AG04450 (cell line): ENCODE measurements around the gene IFNA1. TPM values are rescaled to one million over a fixed set of nuclear protein-coding genes. Genes with fewer than 3 reads are reported as not detected.
A peak's percentile ranks its signal among the peaks of the same experiment; 100 is the strongest.

ENCODE experiments used
- CTCF ChIA-PET: fragments of 300-600, 350-600 bp; formaldehyde crosslinking; extraction: SDS; loops from one replicate; lab custom pipeline; 2022; ENCODE audit warnings: antibody characterized with exemption, inconsistent platforms; lab: Charles Lee
- POLR2A ChIA-PET: fragments of 350-600 bp; formaldehyde crosslinking; extraction: SDS; loops from one replicate; lab custom pipeline; 2021; ENCODE audit warnings: antibody characterized with exemption, inconsistent platforms; lab: Yijun Ruan, JAX
- DNase-seq: peaks from one replicate; pipeline ENCODE4 v3.0.0-alpha.2; 2011; ENCODE audit warnings: low read depth, low spot score
- H3K27ac ChIP-seq: one replicate; pipeline ENCODE4 v1.5.1; 2012; ENCODE audit warnings: low read depth, low read length, control low read depth
- H3K27me3 ChIP-seq: one replicate; pipeline ENCODE4 v1.6.0; 2012; ENCODE audit warnings: low read length; ENCODE audit not compliant: control insufficient read depth, insufficient read depth
- H3K4me3 ChIP-seq: 2 replicates; pipeline ENCODE4 v1.5.1; 2011; ENCODE audit warnings: mild to moderate bottlenecking, low read depth, low read length, control low read depth
- H3K9me3 ChIP-seq: 2 replicates; pipeline ENCODE4 v1.5.1; 2012; ENCODE audit warnings: low read length; ENCODE audit not compliant: control insufficient read depth, insufficient read depth
- CTCF ChIP-seq: IDR thresholded peaks from 2 replicates; pipeline ENCODE4 v1.5.1; 2011; ENCODE audit warnings: low read depth, low read length, control low read depth, inconsistent platforms
- polyA plus RNA-seq: library from polyadenylated mRNA; depleted of rRNA; stranded (reverse); fragments of >200 nt; gene quantifications from 2 replicates; pipeline ENCODE4 v1.2.3, GENCODE V29; 2011

IFNA1 gene
- polyA plus RNA-seq, 1 experiment: not detected

- POLR2A ChIA-PET: no interaction called here
- no peak overlapping the region for H3K4me3 ChIP-seq
- DNase-seq: no peak
- CTCF ChIA-PET: interaction anchor here (0.5 to 4.5 kb wide), 5 partner anchors 13 to 239 kb away, joined by 3 to 53 read pairs (median 7); no protein-coding TSS in a partner anchor
- H3K9me3 ChIP-seq: no peaks in the 10 kb centered on the region
- TF ChIP-seq CTCF: no peak
- H3K27ac ChIP-seq: no peak overlapping the region
- H3K27me3 ChIP-seq: no peaks in the 10 kb centered on the region
Observed at GRCh38 chr9:21452681-21453080, 12.4 kb downstream of the IFNA1 start.

- no peak for TF ChIP-seq CTCF
- Histone ChIP-seq H3K4me3 (no peak overlapping the region), H3K27ac (no peak overlapping the region), H3K27me3 (no peaks in the 10 kb centered on the region), H3K9me3 (no peaks in the 10 kb centered on the region)
- no peak for DNase-seq
- ChIA-PET CTCF (interaction anchor here (0.9 to 4.5 kb wide), 12 partner anchors 10 to 240 kb away, joined by 3 to 53 read pairs (median 8); no protein-coding TSS in a partner anchor), POLR2A (no interaction called here)
Observed at GRCh38 chr9:21454149-21454548, 13.9 kb downstream of the IFNA1 start.

GRCh38 chr9:21455320-21455719 is 15.1 kb downstream of the IFNA1 start:
- no peak overlapping the region for H3K27ac ChIP-seq
- ChIA-PET POLR2A (no interaction called here), CTCF (interaction anchor here (0.7 to 4.5 kb wide), 20 partner anchors 8 to 336 kb away, joined by 3 to 53 read pairs (median 4); partner anchors contain the start of gene KLHL9)
- TF ChIP-seq CTCF: peak; percentile 69
- H3K27me3 ChIP-seq: no peaks in the 10 kb centered on the region
- no peak for DNase-seq
- no peak overlapping the region for H3K4me3 ChIP-seq
- H3K9me3 ChIP-seq: no peaks in the 10 kb centered on the region

- H3K9me3 ChIP-seq: peaks cover 3% of the 10 kb centered on the region; the same call in 1 of the 2 replicates
- H3K27ac ChIP-seq: no peak overlapping the region
- no peak for TF ChIP-seq CTCF
- no peak for DNase-seq
- ChIA-PET POLR2A (no interaction called here), CTCF (interaction anchor here (0.7 to 2.2 kb wide), 6 partner anchors 27 to 329 kb away, joined by 3 to 17 read pairs (median 6); no protein-coding TSS in a partner anchor)
- H3K27me3 ChIP-seq: no peaks in the 10 kb centered on the region
- no peak overlapping the region for H3K4me3 ChIP-seq
Observed at GRCh38 chr9:21461377-21461776, 21.1 kb downstream of the IFNA1 start.

GRCh38 chr9:21465138-21465537 is 24.9 kb downstream of the IFNA1 start:
- H3K27me3 ChIP-seq: no peaks in the 10 kb centered on the region
- POLR2A ChIA-PET: no interaction called here

More at GRCh38 chr9:21465138-21465537, 24.9 kb downstream of the IFNA1 start:
- Histone ChIP-seq H3K4me3 (no peak overlapping the region), H3K27ac (no peak overlapping the region), H3K9me3 (peaks cover 3% of the 10 kb centered on the region; the same call in 1 of the 2 replicates)
- CTCF ChIA-PET: interaction anchor here (0.6 to 8.4 kb wide), 35 partner anchors 9 to 543 kb away, joined by 3 to 107 read pairs (median 6); partner anchors contain the start of genes IFNA1, IFNE and MTAP
- TF ChIP-seq CTCF: no peak
- DNase-seq: no peak
